Adrenal gland (tissue), 12 donors: Measurements from ENCODE around the gene MFRP. TPM values are rescaled to one million over a fixed set of nuclear protein-coding genes. Genes with fewer than 3 reads are reported as not detected.
A peak's percentile ranks its signal among the peaks of the same experiment; 100 is the strongest.

Source experiments
- DNase-seq, 7 donors: peaks; one replicate each; pipeline ENCODE4 v3.0.0-alpha.2; 2019 to 2020
- H3K27ac ChIP-seq, 5 donors: fragments of 200-600 bp; sonication (generic) in 4 of 5; 1 replicate in 3 of 5; 2 replicates in 2 of 5; pipeline versions ENCODE4 v1.5.1 to v1.8.0; 2016 to 2020; ENCODE audit warnings: mild to moderate bottlenecking in 1 of 5
- H3K27me3 ChIP-seq: fragments of 200-600 bp; 2 replicates; pipeline ENCODE4 v1.8.0; 2021
- H3K36me3 ChIP-seq, 2 donors: fragments of 200-600 bp; replicated peaks in 1 of 2; 1 replicate in 1 of 2; 2 replicates in 1 of 2; pipeline versions ENCODE4 v1.5.1 to v1.8.0; 2018 to 2022
- H3K4me1 ChIP-seq, 2 donors: fragments of 200-600 bp; replicated peaks in 1 of 2; 1 replicate in 1 of 2; 2 replicates in 1 of 2; pipeline versions ENCODE4 v1.5.1 to v1.8.0; 2018 to 2021
- H3K4me3 ChIP-seq, 4 donors: fragments of 200-600 bp; sonication (generic) in 3 of 4; one replicate each; pipeline ENCODE4 v1.5.1; 2016 to 2018
- H3K9me3 ChIP-seq, 3 donors: fragments of 200-600 bp; sonication (generic) in 1 of 3; replicated peaks in 1 of 3; 1 replicate in 2 of 3; 2 replicates in 1 of 3; pipeline versions ENCODE4 v1.5.1 to v1.8.0; 2016 to 2021
- POLR2A ChIP-seq, 2 donors: fragments of 450-650 bp; IDR thresholded peaks; one replicate each; pipeline ENCODE4 v1.6.1; 2017; ENCODE audit warnings: antibody characterized with exemption in 2 of 2, mild to moderate bottlenecking in 2 of 2, moderate library complexity in 1 of 2
- WGBS, 4 donors: extraction: QIAGEN DNeasy Blood & Tissue Kit in 2 of 4; methylation state at CpG; one replicate each; pipeline versions ENCODE4 v1.1.5 to v1.1.7; 2013 to 2017; 5-methylcytosine and 5-hydroxymethylcytosine counted together
- intact Hi-C, 2 donors: fragments of 100-400 bp; cut with DNase I; formaldehyde crosslinking; loops; one replicate each; pipeline versions ENCODE4 v1.14.1 to v1.15.0; 2022 to 2023
- polyA plus RNA-seq, 3 donors: library from polyadenylated mRNA; stranded (reverse); fragments of 200-250 nt in 2 of 3; fragments of 350-450 nt in 1 of 3; fragmentation: Illumina TruSeq in 1 of 3; extraction: RNeasy Lipid Tissue Mini Kit (QIAGEN cat#74804) in 1 of 3; gene quantifications; one replicate each; pipeline ENCODE4 v1.2.3, GENCODE V29; 2013 to 2014
- total RNA-seq, 9 donors: library from RNA; depleted of rRNA in 4 of 9; stranded (reverse); fragments of >200 nt in 4 of 9; fragments of 120-200 nt in 1 of 9; fragmentation: NEBNext Ultra II Directional in 1 of 9; extraction: Animal tissue kit (Norgen Biotek cat#: 25700) in 1 of 9; gene quantifications; one replicate each; pipeline versions ENCODE4 v1.1.0 to v1.2.4, GENCODE V29; 2013 to 2023
- TF ChIP-seq, protein P1 (sequence below), 6 experiments: fragments of 450-650 bp in 4 of 6; fragments of 200-600 bp in 2 of 6; sonication (generic) in 1 of 6; IDR thresholded peaks; 1 replicate in 5 of 6; 2 replicates in 1 of 6; pipeline versions ENCODE4 v1.5.1 to v1.8.0; 2016 to 2021; ENCODE audit warnings: antibody characterized with exemption in 6 of 6, mild to moderate bottlenecking in 2 of 6, moderate library complexity in 1 of 6
- donor health status: healthy with polysubstance abuse.
- donor health status: Bipolar disorder and iron deficiency.
- donor health status: DM: yes; HTN: yes; CAD: no.
- donor health status: DM: no; HTN: no; CAD: no.
- donor health status: DM: no; HTN: no; CAD: no.
- donor health status: DM: yes; HTN: yes; CAD: no.

MFRP gene
- total and polyA plus RNA-seq, 12 donors, result under 0.01 TPM; not detected in 11

DNA sequence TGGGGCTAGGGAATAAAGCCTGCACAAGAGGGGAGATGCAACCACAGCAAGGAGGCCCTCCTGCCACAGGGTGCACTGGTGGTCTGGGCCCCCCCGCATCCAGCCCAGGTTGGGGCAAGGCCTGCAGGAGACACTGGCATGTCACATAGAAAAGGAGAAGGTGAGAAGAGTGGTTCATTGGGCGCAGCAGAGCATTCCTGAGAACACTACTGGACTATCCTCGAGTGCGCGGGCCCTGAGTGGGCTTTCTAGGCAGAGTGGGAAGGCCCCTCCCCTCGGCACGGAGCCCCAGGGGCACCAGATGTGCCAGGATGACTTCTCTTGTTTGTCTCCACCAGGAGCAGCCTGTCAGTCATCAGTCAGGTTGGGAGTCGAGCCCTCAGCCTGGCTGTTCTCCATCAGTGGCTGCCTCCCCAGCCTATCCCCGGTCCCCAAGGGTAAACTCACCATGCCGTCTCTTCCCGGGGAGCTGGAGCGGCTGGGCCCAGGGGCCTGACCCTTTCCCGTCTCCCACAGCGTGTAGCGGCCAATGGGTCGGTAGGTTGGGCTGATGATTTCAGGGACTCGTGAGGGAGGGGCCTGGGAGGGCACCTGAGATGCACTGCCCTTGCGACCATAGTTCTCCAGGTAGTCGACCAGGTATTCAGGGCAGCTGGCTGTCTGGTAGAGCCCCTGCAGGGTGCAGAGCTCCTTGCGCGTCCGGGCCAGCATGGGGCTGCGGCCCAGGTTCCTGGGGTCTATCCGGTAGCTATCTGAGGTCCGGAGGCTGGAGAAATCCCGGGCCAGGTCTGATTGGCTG is 26.0 kb upstream of the MFRP start:
- peak overlapping the region in 3 of 5 donors; percentile 45 to 89 (median 72) for H3K27ac ChIP-seq
- 88 to 94% (median 91%) methylated on average over 16 to 26 of the region's 26 CpGs for WGBS, 4 donors
- no peak overlapping the region for H3K4me3 ChIP-seq
- no peaks in the 10 kb centered on the region for H3K27me3 ChIP-seq
- intact Hi-C loops, result loop anchor here in 1 of 2 donors (2.0 to 5.0 kb wide), 2 partner anchors 16 to 100 kb away; no protein-coding TSS in a partner anchor
- peak in 1 of 7 donors; percentile 32 for DNase-seq
- H3K9me3 ChIP-seq, result no peaks in the 10 kb centered on the region
- TF ChIP-seq, protein P1, sequence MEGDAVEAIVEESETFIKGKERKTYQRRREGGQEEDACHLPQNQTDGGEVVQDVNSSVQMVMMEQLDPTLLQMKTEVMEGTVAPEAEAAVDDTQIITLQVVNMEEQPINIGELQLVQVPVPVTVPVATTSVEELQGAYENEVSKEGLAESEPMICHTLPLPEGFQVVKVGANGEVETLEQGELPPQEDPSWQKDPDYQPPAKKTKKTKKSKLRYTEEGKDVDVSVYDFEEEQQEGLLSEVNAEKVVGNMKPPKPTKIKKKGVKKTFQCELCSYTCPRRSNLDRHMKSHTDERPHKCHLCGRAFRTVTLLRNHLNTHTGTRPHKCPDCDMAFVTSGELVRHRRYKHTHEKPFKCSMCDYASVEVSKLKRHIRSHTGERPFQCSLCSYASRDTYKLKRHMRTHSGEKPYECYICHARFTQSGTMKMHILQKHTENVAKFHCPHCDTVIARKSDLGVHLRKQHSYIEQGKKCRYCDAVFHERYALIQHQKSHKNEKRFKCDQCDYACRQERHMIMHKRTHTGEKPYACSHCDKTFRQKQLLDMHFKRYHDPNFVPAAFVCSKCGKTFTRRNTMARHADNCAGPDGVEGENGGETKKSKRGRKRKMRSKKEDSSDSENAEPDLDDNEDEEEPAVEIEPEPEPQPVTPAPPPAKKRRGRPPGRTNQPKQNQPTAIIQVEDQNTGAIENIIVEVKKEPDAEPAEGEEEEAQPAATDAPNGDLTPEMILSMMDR (IDR thresholded peaks at IDR 0.05), result no peak
- no peak for TF ChIP-seq POLR2A (IDR thresholded peaks at IDR 0.05)
- H3K4me1 ChIP-seq, result peaks cover 58 to 72% of the 10 kb centered on the region in 2 donors
- no peaks in the 10 kb centered on the region for H3K36me3 ChIP-seq

DNA sequence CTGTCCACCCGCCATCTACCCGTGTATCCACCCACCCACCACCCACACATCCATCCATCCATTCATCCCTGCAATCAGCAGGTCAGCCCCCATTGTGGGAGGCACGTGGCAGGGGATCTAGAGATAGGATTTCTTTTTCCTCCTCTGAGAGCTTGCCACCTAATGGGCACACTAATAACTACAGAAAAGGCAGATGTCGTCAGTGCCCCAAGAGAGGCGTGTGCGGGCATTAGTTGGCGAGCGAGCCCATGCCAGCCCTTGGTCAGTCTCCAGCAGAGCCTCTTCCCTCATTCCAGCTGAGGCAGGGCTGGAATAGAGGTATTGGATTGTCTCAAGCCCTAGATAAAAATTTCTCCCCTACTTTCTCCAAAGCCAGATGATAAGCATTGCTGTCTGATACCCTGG is 25.3 kb upstream of the MFRP start:
- TF ChIP-seq, protein P1 (IDR thresholded peaks at IDR 0.05), result peak in 5 of 6 experiments; percentile 39 to 56 (median 41)
- peak in 1 of 2 donors; percentile 55 for TF ChIP-seq POLR2A (IDR thresholded peaks at IDR 0.05)
- peaks cover 58 to 72% of the 10 kb centered on the region in 2 donors for H3K4me1 ChIP-seq
- 47 to 62% (median 50%) methylated on average over 6 to 8 of the region's 8 CpGs for WGBS, 4 donors
- H3K27me3 ChIP-seq, result no peaks in the 10 kb centered on the region
- H3K4me3 ChIP-seq, result no peak overlapping the region
- H3K36me3 ChIP-seq, result no peaks in the 10 kb centered on the region
- intact Hi-C loops, result loop anchor here in 1 of 2 donors (2.0 to 5.0 kb wide), 2 partner anchors 15 to 101 kb away; no protein-coding TSS in a partner anchor
- no peaks in the 10 kb centered on the region for H3K9me3 ChIP-seq
- DNase-seq, result peak in 6 of 7 donors; percentile 62 to 84 (median 78)
- peak overlapping the region in 3 of 5 donors; percentile 69 to 89 (median 72) for H3K27ac ChIP-seq

- 72 to 81% (median 78%) methylated on average over 4 to 8 of the region's 8 CpGs for WGBS, 4 donors
These were observed 24.6 kb upstream of the MFRP start for GRCh38 chr11:119371067-119371601.

More at GRCh38 chr11:119371067-119371601, 24.6 kb upstream of the MFRP start:
- Histone ChIP-seq H3K4me3 (no peak overlapping the region), H3K27ac (peak overlapping the region; percentile 7 to 89 (median 69)), H3K27me3 (no peaks in the 10 kb centered on the region), H3K4me1 (peaks cover 53 to 65% of the 10 kb centered on the region in 2 donors), H3K36me3 (no peaks in the 10 kb centered on the region), H3K9me3 (no peaks in the 10 kb centered on the region)
- TF ChIP-seq POLR2A (IDR thresholded peaks at IDR 0.05), result no peak
- TF ChIP-seq, protein P1 (IDR thresholded peaks at IDR 0.05), result no peak
- intact Hi-C loops, result loop anchor here in 1 of 2 donors (5.0 kb wide), 1 partner anchor 101 kb away; no protein-coding TSS in a partner anchor
- peak in 1 of 7 donors; percentile 22 for DNase-seq
